Measurements from ENCODE around the gene TLL2.

TLL2 gene

GRCh38 chr10:96494694-96495093, 19.0 kb downstream of the TLL2 start:
- Histone ChIP-seq H3K4me1 (ENCODE audit: insufficient read depth, low read length, poor library complexity, severe bottlenecking) (no peaks in the 10 kb centered on the region), H3K9me3 (ENCODE audit: insufficient read depth, low read depth, low read length) (no peaks in the 10 kb centered on the region), H3K4me2 (ENCODE audit: low read depth, low read length, poor library complexity, severe bottlenecking) (no peak overlapping the region), H3K27me3 (ENCODE audit: insufficient read depth, low read length, poor library complexity, severe bottlenecking) (no peaks in the 10 kb centered on the region), H3F3A (ENCODE audit: low read depth) (no peaks in the 10 kb centered on the region), H2AFZ (ENCODE audit: low read length) (no peak overlapping the region), H4K20me1 (ENCODE audit: insufficient read depth, low read length, poor library complexity, severe bottlenecking) (no peaks in the 10 kb centered on the region), H3K9me2 (replicated peaks; ENCODE audit: low read depth, low read length) (no peaks in the 10 kb centered on the region), H3K9ac (ENCODE audit: low read depth, low read length, poor library complexity, severe bottlenecking) (no peak overlapping the region), H3K79me2 (ENCODE audit: insufficient read depth, low read length) (no peaks in the 10 kb centered on the region), H3K4me3 (ENCODE audit: low read length, poor library complexity, severe bottlenecking) (no peak overlapping the region), H3K36me3 (ENCODE audit: insufficient read depth, low read length) (no peaks in the 10 kb centered on the region)
- TF ChIP-seq CTCF (conservative IDR thresholded peaks at IDR 0.05; ENCODE audit: low read length) (no peak), EZH2phosphoT487 (IDR thresholded peaks at IDR 0.05; ENCODE audit: borderline replicate concordance) (no peak)

- Histone ChIP-seq H2AFZ (ENCODE audit: low read length) (no peak overlapping the region), H3K79me2 (ENCODE audit: insufficient read depth, low read length) (no peaks in the 10 kb centered on the region), H3K9me2 (replicated peaks; ENCODE audit: low read depth, low read length) (no peaks in the 10 kb centered on the region), H3K27me3 (ENCODE audit: insufficient read depth, low read length, poor library complexity, severe bottlenecking) (no peaks in the 10 kb centered on the region), H3K4me3 (ENCODE audit: low read length, poor library complexity, severe bottlenecking) (no peak overlapping the region), H3K4me1 (ENCODE audit: insufficient read depth, low read length, poor library complexity, severe bottlenecking) (no peaks in the 10 kb centered on the region), H3K9ac (ENCODE audit: low read depth, low read length, poor library complexity, severe bottlenecking) (no peak overlapping the region), H3K9me3 (ENCODE audit: insufficient read depth, low read depth, low read length) (no peaks in the 10 kb centered on the region), H3K4me2 (ENCODE audit: low read depth, low read length, poor library complexity, severe bottlenecking) (no peak overlapping the region), H3F3A (ENCODE audit: low read depth) (no peaks in the 10 kb centered on the region), H3K36me3 (ENCODE audit: insufficient read depth, low read length) (no peaks in the 10 kb centered on the region), H4K20me1 (ENCODE audit: insufficient read depth, low read length, poor library complexity, severe bottlenecking) (no peaks in the 10 kb centered on the region)
- TF ChIP-seq EZH2phosphoT487 (IDR thresholded peaks at IDR 0.05; ENCODE audit: borderline replicate concordance) = no peak
- TF ChIP-seq CTCF (conservative IDR thresholded peaks at IDR 0.05; ENCODE audit: low read length) = no peak
Observed at GRCh38 chr10:96493871-96494525, 19.7 kb downstream of the TLL2 start.

- H3K9ac ChIP-seq (ENCODE audit: low read depth, low read length, poor library complexity, severe bottlenecking) = no peak overlapping the region
- H3K4me2 ChIP-seq (ENCODE audit: low read depth, low read length, poor library complexity, severe bottlenecking) = no peak overlapping the region
- no peak overlapping the region for H2AFZ ChIP-seq (ENCODE audit: low read length)
- H3K36me3 ChIP-seq (ENCODE audit: insufficient read depth, low read length) = no peaks in the 10 kb centered on the region
- no peak overlapping the region for H3K4me3 ChIP-seq (ENCODE audit: low read length, poor library complexity, severe bottlenecking)
- H3K79me2 ChIP-seq (ENCODE audit: insufficient read depth, low read length) = no peaks in the 10 kb centered on the region
- no peaks in the 10 kb centered on the region for H3K9me2 ChIP-seq (replicated peaks; ENCODE audit: low read depth, low read length)
- TF ChIP-seq EZH2phosphoT487 (IDR thresholded peaks at IDR 0.05; ENCODE audit: borderline replicate concordance) (no peak), CTCF (conservative IDR thresholded peaks at IDR 0.05; ENCODE audit: low read length) (no peak)
- no peaks in the 10 kb centered on the region for H3K4me1 ChIP-seq (ENCODE audit: insufficient read depth, low read length, poor library complexity, severe bottlenecking)
- H3K27me3 ChIP-seq (ENCODE audit: insufficient read depth, low read length, poor library complexity, severe bottlenecking) = no peaks in the 10 kb centered on the region
- H4K20me1 ChIP-seq (ENCODE audit: insufficient read depth, low read length, poor library complexity, severe bottlenecking) = no peaks in the 10 kb centered on the region
- H3F3A ChIP-seq (ENCODE audit: low read depth) = no peaks in the 10 kb centered on the region
- H3K9me3 ChIP-seq (ENCODE audit: insufficient read depth, low read depth, low read length) = no peaks in the 10 kb centered on the region
Observed at GRCh38 chr10:96493254-96493653, 20.5 kb downstream of the TLL2 start.

Data from Loucy (cell line).